Stimulated activated CD4-positive, alpha-beta T cell treated with anti-CD3 and anti-CD28 coated beads, Interleukin-12 subunit alpha, Interleukin-12 subunit beta, amount 100 ng/mL, for 48 hours (primary cell): ENCODE results near the gene PEA15.

ENCODE experiments used
- DNase-seq, 3 donors: peaks; one replicate each; pipeline ENCODE4 v3.0.0-alpha.2; 2020; ENCODE audit warnings: low read depth in 2 of 3, low spot score in 1 of 3

The PEA15 gene

GRCh38 chr1:160205242-160206035, at the start of gene PEA15:
Gene PEA15 (plus strand): TSS chr1:160205384. CDS start chr1:160211545, 6,161 bp downstream.
- peak; percentile 36 to 63 (median 61) for DNase-seq

DNA sequence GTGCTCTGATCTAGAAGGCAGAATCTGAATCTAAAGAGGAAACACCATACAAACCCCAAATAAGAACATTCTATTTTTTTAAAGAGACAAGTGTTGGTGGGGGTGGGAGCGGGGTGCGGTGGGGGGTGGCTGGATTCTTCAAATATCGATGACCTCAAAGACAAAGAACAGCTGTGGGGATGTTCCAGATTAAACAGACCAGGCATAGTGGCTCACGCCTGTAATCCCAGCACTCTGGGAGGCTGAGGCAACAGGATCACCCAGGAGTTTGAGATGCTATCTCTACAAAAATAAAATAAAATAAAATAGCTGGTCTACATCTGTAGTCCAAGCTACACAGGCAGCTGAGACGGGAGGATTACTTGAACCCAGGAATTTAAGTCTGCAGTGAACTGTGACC, 48.8 kb upstream of the PEA15 start:
- DNase-seq, result no peak

- no peak for DNase-seq
These were observed 48.0 kb upstream of the PEA15 start for GRCh38 chr1:160157174-160157573.

DNA sequence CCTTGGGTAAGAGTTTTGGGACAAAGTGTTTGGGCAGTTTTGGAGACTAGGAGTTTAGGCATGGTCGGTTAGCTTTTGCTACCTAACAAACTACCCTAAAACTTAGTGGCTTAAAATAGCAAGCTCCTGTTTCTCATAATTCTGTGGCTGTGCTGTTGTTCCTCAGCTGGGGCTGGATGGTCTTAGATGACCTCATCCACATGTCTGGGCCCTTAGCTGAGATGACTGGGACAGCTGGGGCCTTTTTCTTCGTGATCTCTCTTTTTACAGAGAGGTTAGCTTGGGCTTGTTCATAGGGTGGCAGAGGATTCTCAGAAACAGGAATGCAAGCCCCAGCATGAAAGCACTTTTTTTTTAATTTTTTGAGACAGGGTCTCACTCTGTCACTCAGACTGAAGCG, 47.2 kb upstream of the PEA15 start:
- DNase-seq, result no peak

- DNase-seq, result no peak
These were observed 46.6 kb upstream of the PEA15 start for GRCh38 chr1:160158534-160158933.

- no peak for DNase-seq
These were observed 45.3 kb upstream of the PEA15 start for GRCh38 chr1:160159846-160160245.

GRCh38 chr1:160161965-160162705, 43.0 kb upstream of the PEA15 start:
- no peak for DNase-seq

DNA sequence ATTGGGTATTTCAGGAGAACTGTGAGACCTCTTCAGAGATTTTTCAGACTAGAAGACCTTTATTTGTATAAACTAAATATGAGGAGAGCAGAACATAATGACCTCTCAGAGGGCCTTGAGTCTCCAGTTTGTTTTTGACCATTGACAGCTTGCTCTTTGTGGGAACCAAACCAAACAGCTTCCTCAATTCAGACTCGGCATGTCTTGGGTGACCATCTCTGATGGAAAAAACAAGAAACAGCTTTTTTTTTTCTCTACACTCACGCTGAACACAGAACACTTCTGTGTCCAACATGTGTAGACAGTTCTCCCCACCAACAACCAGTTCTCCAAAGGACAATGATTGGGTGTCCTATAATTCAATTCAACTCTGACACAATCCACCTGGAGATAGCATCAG, 42.3 kb upstream of the PEA15 start:
- DNase-seq, result no peak

GRCh38 chr1:160163615-160164014, 41.6 kb upstream of the PEA15 start:
- DNase-seq, result no peak

DNA sequence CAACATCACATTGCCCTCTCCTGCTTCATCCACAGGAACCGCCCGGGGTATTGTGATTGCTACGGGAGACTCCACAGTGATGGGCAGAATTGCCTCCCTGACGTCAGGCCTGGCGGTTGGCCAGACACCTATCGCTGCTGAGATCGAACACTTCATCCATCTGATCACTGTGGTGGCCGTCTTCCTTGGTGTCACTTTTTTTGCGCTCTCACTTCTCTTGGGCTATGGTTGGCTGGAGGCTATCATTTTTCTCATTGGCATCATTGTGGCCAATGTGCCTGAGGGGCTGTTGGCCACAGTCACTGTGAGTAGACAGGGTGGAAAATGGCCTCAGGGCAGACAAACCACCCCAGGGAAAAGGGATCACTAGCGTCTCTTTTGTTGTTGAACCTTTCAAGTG, 41.1 kb upstream of the PEA15 start:
- DNase-seq, result no peak

- no peak for DNase-seq
These were observed 38.9 kb upstream of the PEA15 start for GRCh38 chr1:160166166-160166868.

- DNase-seq, result no peak
These were observed 38.1 kb upstream of the PEA15 start for GRCh38 chr1:160167056-160167455.

DNA sequence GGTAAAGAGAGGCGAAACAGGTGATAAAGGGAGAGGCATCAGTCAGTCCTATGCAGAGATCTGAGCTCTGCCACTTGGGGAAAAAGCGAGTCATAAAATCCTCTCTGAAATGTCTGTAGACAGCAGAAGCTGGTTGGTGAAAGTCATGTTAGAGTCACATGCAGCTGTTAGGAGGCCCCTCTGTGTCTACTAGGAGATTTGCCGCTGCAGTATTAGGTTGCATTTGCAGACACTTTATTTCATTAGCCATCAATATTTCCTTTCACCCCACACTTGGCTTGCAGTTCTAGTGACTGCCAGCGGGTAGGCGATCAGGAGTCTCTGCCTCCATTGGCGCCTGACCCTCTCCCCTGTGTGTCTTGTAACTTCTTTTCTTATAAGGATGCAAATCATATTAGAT, 37.6 kb upstream of the PEA15 start:
- DNase-seq, result no peak

- DNase-seq, result no peak
These were observed 37.2 kb upstream of the PEA15 start for GRCh38 chr1:160168016-160168415.

DNA sequence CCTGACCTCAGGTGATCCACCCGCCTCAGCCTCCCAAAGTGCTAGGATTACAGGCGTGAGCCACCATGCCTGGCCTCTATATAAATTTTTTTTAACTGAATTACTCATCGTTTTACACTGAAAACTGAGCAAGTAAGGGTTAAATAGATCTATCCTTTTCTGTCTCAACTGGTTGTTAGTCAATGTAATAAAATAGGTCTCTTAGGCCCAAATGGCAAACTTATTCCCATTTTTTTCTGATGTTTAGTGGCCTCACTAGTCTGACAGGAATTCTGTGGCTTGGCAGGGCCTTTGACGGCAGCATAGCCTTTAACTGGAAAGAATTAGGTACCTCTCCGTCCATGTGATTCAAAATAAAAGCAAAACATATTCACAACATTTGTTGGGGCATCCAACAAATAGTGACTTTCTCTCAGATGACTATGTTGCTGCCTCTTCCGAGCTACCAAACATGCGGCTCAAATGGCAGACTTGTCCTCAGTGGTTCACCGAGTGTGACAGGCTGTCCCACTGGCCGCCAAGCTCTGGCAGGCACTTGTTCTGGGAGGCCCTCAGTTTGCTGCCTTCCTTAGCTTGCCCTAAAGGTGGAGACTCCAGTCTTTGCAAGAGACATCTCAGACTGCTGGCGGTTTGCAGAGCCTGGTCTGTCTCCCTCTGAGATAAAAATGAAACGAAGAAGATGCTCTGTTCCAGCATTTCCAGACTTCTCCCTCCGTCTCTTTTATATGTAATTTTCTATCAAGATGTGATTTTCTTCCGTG, 36.4 kb upstream of the PEA15 start:
- DNase-seq, result no peak

DNA sequence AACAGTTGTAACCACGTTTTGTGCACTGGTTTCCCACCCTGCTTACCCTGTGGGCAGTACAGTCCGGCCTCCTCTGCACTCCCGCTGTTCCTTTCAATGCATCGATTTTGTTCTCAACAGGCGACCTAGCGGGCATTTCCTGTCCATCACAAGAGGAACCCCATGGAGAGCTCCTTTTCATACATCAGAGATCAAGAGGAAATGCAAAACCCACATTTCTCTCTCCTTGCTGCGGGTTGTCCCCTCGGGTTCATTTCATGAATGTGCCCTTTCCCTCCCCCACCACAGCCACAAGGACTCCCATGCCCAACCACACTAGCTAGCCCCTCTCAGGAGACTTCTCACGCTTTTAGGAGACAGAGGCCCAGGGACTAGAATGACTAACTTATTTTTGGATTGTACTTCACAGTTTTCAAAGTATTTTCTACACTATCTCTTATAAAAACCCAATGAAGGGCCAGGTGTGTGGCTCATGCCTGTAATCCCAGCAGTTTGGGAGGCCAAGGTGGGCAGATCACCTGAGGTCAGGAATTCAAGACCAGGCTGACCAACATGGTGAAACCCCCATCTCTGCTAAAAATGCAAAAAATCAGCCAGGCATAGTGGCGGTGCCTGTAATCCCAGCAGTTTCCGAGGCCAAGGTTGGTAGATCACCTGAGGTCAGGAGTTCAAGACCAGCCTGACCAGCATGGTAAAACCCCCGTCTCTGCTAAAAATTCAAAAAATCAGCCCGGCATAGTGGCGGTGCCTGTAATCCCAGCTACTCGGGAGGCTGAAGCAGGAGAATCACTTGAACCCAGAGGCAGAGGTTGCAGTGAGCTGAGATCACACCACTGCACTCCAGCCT, 35.4 kb upstream of the PEA15 start:
- DNase-seq, result peak in 2 of 3 donors; percentile 9 to 33

- no peak for DNase-seq
These were observed 33.8 kb upstream of the PEA15 start for GRCh38 chr1:160171354-160171753.

DNA sequence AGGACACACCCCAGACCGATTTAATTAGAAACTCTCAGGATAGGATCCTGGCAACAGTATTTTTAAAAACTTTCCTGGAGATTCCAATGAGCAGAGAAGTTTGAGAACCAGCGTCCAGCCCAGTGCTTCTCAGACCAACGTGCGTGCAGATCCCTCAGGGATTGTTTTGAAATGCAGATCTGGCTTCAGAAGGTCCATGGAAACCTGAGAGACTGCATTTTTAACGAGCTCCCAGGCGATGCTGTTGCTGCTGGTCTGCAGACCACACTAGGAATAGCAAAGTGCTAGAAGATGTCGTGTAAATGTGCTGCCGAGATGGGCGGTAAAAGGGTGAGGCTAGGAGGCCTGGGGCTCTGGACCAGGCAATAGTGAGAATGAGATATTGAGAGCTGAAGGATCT, 33.2 kb upstream of the PEA15 start:
- no peak for DNase-seq

GRCh38 chr1:160177231-160177630, 28.0 kb upstream of the PEA15 start:
- DNase-seq, result no peak

- no peak for DNase-seq
These were observed 27.5 kb upstream of the PEA15 start for GRCh38 chr1:160177667-160178066.
